DOHH2 (cell line): Measurements from ENCODE around the gene L3MBTL4.

Experiments used
- EZH2phosphoT487 ChIP-seq: fragments of 200-600 bp; sonication (generic); IDR thresholded peaks from 2 replicates; pipeline ENCODE4 v1.6.1; 2017; ENCODE audit warnings: borderline replicate concordance, mild to moderate bottlenecking, antibody characterized with exemption, low read length, moderate library complexity, mixed read lengths
- TF ChIP-seq, protein P1 (sequence below): fragments of 200-600 bp; sonication (generic); IDR thresholded peaks from one replicate; pipeline ENCODE4 v1.5.1; 2014; ENCODE audit warnings: antibody characterized with exemption, mild to moderate bottlenecking, low read depth, low read length; ENCODE audit not compliant: poor library complexity, severe bottlenecking

GRCh38 chr18:6310714-6311113 lies 104.0 kb downstream of the L3MBTL4 start:
- no peak for TF ChIP-seq EZH2phosphoT487
- TF ChIP-seq, protein P1, sequence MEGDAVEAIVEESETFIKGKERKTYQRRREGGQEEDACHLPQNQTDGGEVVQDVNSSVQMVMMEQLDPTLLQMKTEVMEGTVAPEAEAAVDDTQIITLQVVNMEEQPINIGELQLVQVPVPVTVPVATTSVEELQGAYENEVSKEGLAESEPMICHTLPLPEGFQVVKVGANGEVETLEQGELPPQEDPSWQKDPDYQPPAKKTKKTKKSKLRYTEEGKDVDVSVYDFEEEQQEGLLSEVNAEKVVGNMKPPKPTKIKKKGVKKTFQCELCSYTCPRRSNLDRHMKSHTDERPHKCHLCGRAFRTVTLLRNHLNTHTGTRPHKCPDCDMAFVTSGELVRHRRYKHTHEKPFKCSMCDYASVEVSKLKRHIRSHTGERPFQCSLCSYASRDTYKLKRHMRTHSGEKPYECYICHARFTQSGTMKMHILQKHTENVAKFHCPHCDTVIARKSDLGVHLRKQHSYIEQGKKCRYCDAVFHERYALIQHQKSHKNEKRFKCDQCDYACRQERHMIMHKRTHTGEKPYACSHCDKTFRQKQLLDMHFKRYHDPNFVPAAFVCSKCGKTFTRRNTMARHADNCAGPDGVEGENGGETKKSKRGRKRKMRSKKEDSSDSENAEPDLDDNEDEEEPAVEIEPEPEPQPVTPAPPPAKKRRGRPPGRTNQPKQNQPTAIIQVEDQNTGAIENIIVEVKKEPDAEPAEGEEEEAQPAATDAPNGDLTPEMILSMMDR, result no peak
